Measurements from ENCODE around the gene TTC28.
"Not testable (repeated sequence)": the region's sequence is repeated elsewhere in the genome, so short reads cannot be mapped to it uniquely, and the experiment has no call there.

DNA sequence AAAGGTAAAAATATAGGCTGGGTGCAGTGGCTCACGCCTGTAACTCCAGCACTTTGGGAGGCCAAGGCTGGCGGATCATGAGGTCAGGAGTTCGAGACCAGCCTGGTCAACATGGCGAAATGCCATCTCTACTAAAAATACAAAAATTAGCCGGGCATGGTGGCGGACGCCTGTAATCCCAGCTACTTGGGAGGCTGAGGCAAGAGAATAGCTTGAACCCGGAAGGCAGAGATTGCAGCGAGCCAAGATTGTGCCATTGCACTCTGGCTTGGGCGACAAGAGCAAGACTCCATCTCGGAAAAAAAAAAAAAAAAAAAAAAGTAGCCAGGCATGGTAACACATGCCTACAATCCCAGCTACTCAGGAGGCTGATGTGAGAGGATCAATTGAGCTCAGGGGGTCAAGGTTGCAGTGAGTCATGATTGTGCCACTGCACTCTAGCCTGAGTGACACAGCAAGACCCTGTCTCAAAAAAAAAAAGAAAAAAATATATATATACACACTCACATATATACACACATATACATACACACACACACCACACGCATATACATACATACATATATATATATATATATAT lies 112.6 kb downstream of the TTC28 start:
- not testable (repeated sequence) for TF ChIP-seq ZNF529 (tag by site-specific recombination; IDR thresholded peaks at IDR 0.05; ENCODE audit: insufficient replicate concordance); ZBTB17 (tag by site-specific recombination; IDR thresholded peaks at IDR 0.05); ZNF629 (tag by site-specific recombination; IDR thresholded peaks at IDR 0.05); ZNF792 (tag by site-specific recombination; IDR thresholded peaks at IDR 0.05)
- TF ChIP-seq, protein P1, sequence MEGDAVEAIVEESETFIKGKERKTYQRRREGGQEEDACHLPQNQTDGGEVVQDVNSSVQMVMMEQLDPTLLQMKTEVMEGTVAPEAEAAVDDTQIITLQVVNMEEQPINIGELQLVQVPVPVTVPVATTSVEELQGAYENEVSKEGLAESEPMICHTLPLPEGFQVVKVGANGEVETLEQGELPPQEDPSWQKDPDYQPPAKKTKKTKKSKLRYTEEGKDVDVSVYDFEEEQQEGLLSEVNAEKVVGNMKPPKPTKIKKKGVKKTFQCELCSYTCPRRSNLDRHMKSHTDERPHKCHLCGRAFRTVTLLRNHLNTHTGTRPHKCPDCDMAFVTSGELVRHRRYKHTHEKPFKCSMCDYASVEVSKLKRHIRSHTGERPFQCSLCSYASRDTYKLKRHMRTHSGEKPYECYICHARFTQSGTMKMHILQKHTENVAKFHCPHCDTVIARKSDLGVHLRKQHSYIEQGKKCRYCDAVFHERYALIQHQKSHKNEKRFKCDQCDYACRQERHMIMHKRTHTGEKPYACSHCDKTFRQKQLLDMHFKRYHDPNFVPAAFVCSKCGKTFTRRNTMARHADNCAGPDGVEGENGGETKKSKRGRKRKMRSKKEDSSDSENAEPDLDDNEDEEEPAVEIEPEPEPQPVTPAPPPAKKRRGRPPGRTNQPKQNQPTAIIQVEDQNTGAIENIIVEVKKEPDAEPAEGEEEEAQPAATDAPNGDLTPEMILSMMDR (tag by site-specific recombination; IDR thresholded peaks at IDR 0.05) = not testable (repeated sequence)

Measured in HEK293 (cell line).